ENCODE results near the gene DDX39A.
"Not testable (repeated sequence)": the region's sequence is repeated elsewhere in the genome, so short reads cannot be mapped to it uniquely, and the experiment has no call there.

Gene DDX39A

GRCh38 chr19:14419106-14419813 lies at the start of gene DDX39A:
Gene DDX39A, minus strand, starts transcription at chr19:14419341. Its CDS starts 6,121 bp downstream, at chr19:14413220.
- peak within 1 kb of the TSS; percentile 84 for H3K4me3 ChIP-seq (ENCODE audit: low read length)
- no peak for TF ChIP-seq ZNF274 (IDR thresholded peaks at IDR 0.05; ENCODE audit: low read depth, low read length)

GRCh38 chr19:14467816-14468215 lies 48.7 kb upstream of the DDX39A start:
- no peak for TF ChIP-seq ZNF274 (IDR thresholded peaks at IDR 0.05; ENCODE audit: low read depth, low read length)
- no peak overlapping the region for H3K4me3 ChIP-seq (ENCODE audit: low read length)

GRCh38 chr19:14467391-14467790 lies 48.2 kb upstream of the DDX39A start:
- no peak for TF ChIP-seq ZNF274 (IDR thresholded peaks at IDR 0.05; ENCODE audit: low read depth, low read length)
- H3K4me3 ChIP-seq (ENCODE audit: low read length) = no peak overlapping the region

- no peak overlapping the region for H3K4me3 ChIP-seq (ENCODE audit: low read length)
- no peak for TF ChIP-seq ZNF274 (IDR thresholded peaks at IDR 0.05; ENCODE audit: low read depth, low read length)
Measured at GRCh38 chr19:14463747-14464146, 44.6 kb upstream of the DDX39A start.

- H3K4me3 ChIP-seq (ENCODE audit: low read length) = not testable (repeated sequence)
Measured at GRCh38 chr19:14462401-14462800, 43.3 kb upstream of the DDX39A start.

- H3K4me3 ChIP-seq (ENCODE audit: low read length) = no peak overlapping the region
- no peak for TF ChIP-seq ZNF274 (IDR thresholded peaks at IDR 0.05; ENCODE audit: low read depth, low read length)
Measured at GRCh38 chr19:14460935-14461334, 41.8 kb upstream of the DDX39A start.

GRCh38 chr19:14459703-14460102 lies 40.6 kb upstream of the DDX39A start:
- TF ChIP-seq ZNF274 (IDR thresholded peaks at IDR 0.05; ENCODE audit: low read depth, low read length) = no peak
- no peak overlapping the region for H3K4me3 ChIP-seq (ENCODE audit: low read length)

GRCh38 chr19:14452303-14452702 lies 33.2 kb upstream of the DDX39A start:
- not testable (repeated sequence) for H3K4me3 ChIP-seq (ENCODE audit: low read length)

- no peak overlapping the region for H3K4me3 ChIP-seq (ENCODE audit: low read length)
- no peak for TF ChIP-seq ZNF274 (IDR thresholded peaks at IDR 0.05; ENCODE audit: low read depth, low read length)
Measured at GRCh38 chr19:14450876-14451275, 31.7 kb upstream of the DDX39A start.

- H3K4me3 ChIP-seq (ENCODE audit: low read length) = no peak overlapping the region
- no peak for TF ChIP-seq ZNF274 (IDR thresholded peaks at IDR 0.05; ENCODE audit: low read depth, low read length)
Measured at GRCh38 chr19:14450168-14450874, 31.2 kb upstream of the DDX39A start.

- H3K4me3 ChIP-seq (ENCODE audit: low read length) = no peak overlapping the region
- no peak for TF ChIP-seq ZNF274 (IDR thresholded peaks at IDR 0.05; ENCODE audit: low read depth, low read length)
Measured at GRCh38 chr19:14449321-14449720, 30.2 kb upstream of the DDX39A start.

- no peak for TF ChIP-seq ZNF274 (IDR thresholded peaks at IDR 0.05; ENCODE audit: low read depth, low read length)
- no peak overlapping the region for H3K4me3 ChIP-seq (ENCODE audit: low read length)
Measured at GRCh38 chr19:14446336-14447036, 27.3 kb upstream of the DDX39A start.

- no peak overlapping the region for H3K4me3 ChIP-seq (ENCODE audit: low read length)
- no peak for TF ChIP-seq ZNF274 (IDR thresholded peaks at IDR 0.05; ENCODE audit: low read depth, low read length)
Measured at GRCh38 chr19:14443632-14444216, 24.6 kb upstream of the DDX39A start.

GRCh38 chr19:14442891-14443631 lies 23.9 kb upstream of the DDX39A start:
- no peak overlapping the region for H3K4me3 ChIP-seq (ENCODE audit: low read length)
- TF ChIP-seq ZNF274 (IDR thresholded peaks at IDR 0.05; ENCODE audit: low read depth, low read length) = no peak

Data from GM08714 (cell line).